ENCODE data around the gene ACSL3.

ACSL3 gene

DNA sequence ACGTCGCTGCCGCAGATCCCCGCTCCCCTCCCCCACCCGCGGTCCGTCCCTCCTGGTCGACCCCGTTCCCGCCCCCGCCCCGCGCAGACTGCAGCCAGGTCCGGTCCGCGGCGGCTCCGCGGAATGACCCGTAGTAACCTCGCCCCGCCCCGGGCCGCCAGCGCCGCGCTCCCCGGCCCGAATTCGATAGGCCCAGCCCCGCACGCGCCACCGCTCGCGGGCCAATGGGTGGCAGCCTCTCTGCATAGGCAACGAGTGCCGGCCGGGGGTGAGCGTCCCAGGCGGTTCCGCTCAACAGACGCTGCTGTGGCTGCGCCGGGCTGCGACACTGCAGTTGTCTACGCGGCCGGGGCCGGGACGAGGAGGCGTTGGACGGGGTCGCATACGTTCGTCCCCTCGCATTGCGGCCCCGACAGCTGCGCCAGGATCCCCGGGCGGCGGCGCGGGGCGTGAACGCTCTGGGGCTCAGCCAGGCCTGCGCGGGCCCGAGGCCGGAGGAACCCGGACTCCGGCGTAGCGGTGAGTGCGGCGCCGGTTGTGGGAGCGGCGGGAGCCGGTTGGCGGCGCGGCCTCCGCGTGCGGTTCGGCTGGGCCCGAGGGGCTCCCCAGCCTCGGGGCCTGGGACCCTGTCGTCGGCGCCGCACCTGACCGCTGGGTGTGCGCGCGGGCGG, at the start of gene ACSL3:
Gene ACSL3 (plus strand): TSS at position 297 of the 671 bp plus-strand sequence. CDS start 47,737 bp downstream, outside the sequence.
- H3K4me3 ChIP-seq (replicated peaks; ENCODE audit: low read depth, low read length): peak within 1 kb of the TSS; percentile 91
- DNase-seq (ENCODE audit: low read depth): peak; percentile 94
- TF ChIP-seq, protein P1, sequence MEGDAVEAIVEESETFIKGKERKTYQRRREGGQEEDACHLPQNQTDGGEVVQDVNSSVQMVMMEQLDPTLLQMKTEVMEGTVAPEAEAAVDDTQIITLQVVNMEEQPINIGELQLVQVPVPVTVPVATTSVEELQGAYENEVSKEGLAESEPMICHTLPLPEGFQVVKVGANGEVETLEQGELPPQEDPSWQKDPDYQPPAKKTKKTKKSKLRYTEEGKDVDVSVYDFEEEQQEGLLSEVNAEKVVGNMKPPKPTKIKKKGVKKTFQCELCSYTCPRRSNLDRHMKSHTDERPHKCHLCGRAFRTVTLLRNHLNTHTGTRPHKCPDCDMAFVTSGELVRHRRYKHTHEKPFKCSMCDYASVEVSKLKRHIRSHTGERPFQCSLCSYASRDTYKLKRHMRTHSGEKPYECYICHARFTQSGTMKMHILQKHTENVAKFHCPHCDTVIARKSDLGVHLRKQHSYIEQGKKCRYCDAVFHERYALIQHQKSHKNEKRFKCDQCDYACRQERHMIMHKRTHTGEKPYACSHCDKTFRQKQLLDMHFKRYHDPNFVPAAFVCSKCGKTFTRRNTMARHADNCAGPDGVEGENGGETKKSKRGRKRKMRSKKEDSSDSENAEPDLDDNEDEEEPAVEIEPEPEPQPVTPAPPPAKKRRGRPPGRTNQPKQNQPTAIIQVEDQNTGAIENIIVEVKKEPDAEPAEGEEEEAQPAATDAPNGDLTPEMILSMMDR (IDR thresholded peaks at IDR 0.05; ENCODE audit: low read length, missing control alignments): no peak

DNA sequence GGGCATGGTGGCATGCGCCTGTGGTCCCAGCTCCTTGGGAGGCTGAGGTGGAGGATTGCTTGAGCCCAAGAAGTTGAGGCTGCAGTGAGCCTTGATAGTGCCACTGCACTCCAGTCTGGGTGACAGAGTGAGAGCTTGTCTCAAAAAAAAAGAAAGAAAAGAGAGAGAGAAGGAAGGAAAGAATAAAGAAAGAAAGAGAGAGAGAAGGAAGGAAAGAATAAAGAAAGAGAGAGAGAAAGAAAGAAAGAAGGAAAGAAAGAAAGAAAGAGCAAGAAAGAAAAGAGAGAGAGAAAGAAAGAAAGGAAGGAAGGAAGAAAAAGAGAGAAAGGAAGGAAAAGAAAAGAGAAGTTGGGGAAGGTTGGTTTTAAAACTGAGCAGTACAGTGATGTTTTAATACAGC, 49.0 kb upstream of the ACSL3 start:
- H3K4me3 ChIP-seq (replicated peaks; ENCODE audit: low read depth, low read length): no peak overlapping the region
- TF ChIP-seq, protein P1 (IDR thresholded peaks at IDR 0.05; ENCODE audit: low read length, missing control alignments): no peak
- DNase-seq (ENCODE audit: low read depth): no peak

DNA sequence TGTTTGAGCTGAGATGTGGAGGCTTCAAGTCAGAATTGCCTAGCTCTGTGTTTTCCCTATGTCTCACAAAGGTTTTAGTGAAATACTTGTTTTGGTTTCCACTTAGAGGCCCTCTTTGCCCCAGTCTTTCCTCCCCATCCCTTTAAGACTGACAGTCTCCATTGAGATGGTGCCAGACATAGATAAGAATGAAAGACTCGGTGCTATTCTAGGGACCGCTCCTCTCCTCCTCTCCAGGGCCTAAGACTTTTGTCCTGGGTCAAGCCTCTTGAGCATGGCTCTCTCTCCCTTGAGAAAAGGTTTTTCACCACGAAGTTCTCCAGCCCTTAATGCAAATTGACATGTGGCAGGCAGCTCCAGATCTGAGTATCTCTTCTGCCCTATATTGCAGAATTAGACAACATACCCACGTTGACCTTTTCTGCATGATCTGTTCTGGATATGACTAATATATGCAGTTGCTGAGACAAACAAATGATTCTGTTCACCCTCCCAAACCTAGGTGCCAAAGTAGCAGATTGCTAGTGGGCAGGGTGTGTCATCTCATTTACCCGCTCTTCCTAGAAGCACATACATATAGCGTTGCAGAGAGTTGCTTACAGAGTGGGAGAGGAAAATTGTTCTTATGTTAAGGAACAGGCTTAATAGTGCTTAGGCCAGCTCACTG, 47.5 kb upstream of the ACSL3 start:
- no peak overlapping the region for H3K4me3 ChIP-seq (replicated peaks; ENCODE audit: low read depth, low read length)
- TF ChIP-seq, protein P1 (IDR thresholded peaks at IDR 0.05; ENCODE audit: low read length, missing control alignments): no peak
- DNase-seq (ENCODE audit: low read depth): no peak

DNA sequence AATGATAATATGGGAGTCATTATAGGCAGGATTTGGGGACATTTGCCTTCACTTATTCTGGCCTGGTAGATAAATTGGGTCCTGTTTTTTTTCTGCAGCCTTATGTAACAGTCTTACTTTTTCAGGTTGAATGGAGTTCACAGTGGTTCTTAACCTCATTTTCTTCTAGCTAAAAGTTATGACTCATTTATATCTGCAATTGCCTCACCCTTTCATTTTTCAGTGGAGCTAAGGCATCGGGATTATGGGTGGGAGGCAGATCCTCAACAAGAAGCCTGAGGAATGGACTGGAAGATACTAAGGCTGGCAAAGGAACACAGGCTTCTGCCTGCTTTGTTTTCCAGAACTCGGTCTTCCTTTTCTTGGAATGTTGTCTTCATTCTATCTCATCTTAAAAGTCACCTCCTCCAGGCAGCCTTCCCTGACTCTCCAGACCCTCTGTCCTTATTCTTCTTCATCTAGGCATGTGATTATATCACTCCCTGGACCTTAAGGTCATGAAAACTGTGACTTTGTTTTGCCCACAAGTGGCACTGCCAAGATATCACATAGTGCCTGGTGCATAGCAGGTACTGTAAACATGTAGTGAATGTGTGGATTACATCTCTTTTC, 41.0 kb upstream of the ACSL3 start:
- peak; percentile 71 for DNase-seq (ENCODE audit: low read depth)
- no peak overlapping the region for H3K4me3 ChIP-seq (replicated peaks; ENCODE audit: low read depth, low read length)
- TF ChIP-seq, protein P1 (IDR thresholded peaks at IDR 0.05; ENCODE audit: low read length, missing control alignments): no peak

DNA sequence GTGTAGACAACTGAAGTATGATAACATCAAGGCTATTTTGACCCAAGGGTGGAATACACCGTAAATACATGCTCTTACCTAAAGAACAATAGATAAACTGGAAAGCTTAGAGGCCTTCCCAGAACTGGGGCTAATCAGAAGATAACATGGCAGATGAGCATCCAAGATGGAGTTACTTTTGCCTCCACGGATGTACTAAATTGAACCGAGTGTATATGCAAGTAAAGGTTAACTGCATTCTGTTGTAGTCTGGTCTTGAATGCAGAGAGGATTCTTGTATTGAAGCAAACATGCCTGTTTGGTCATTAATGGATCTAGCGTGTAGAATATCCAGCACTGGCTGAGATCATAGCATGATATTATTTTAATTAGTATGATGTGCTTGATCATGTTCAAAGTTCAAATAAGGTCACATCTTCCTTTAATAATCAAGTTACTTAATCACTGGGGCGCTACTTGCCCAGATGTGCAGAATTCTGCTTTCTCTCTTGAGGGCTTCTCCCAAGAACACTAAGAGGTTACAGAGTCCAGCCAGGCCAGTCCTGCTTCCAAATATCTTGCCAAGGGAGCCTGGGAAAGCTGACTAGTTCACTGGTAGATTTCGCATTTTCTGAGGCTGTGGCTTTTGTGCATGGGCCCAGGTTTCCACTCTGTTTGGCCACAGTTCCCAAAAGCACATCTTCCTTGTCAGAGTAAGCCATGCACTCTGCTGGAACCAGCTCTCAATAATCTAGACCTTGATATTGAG, 37.5 kb upstream of the ACSL3 start:
- TF ChIP-seq, protein P1 (IDR thresholded peaks at IDR 0.05; ENCODE audit: low read length, missing control alignments): no peak
- no peak overlapping the region for H3K4me3 ChIP-seq (replicated peaks; ENCODE audit: low read depth, low read length)

DNA sequence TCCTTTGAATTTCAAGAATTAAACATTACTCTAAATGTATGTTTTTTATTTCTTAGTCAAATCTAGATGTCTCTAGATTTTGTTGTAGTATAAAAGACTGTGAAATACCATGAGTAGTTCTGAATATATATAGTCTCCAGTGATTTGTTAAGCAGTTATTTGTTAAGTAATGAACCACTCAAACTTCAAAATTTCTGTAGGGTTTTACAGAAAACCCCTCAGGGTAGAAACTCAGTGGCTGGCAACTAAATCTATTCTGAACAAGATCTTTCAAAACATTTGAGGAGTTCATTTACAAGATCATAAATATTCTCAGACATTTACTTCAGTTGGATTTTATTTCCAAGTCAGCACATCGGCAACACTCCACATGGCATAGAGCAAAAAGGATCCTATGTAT, 35.8 kb upstream of the ACSL3 start:
- TF ChIP-seq, protein P1 (IDR thresholded peaks at IDR 0.05; ENCODE audit: low read length, missing control alignments): no peak
- no peak for DNase-seq (ENCODE audit: low read depth)

More for the DNA sequence above, 37.5 kb upstream of the ACSL3 start:
- DNase-seq (ENCODE audit: low read depth): no peak

More for the DNA sequence above, 35.8 kb upstream of the ACSL3 start:
- no peak overlapping the region for H3K4me3 ChIP-seq (replicated peaks; ENCODE audit: low read depth, low read length)

Measured in fibroblast of pulmonary artery (primary cell).